Right kidney (tissue), 9 donors: ENCODE data around the gene VWCE.
A peak's percentile ranks its signal among the peaks of the same experiment; 100 is the strongest.

Experiments
- DNase-seq: peaks from one replicate; pipeline ENCODE4 v3.0.0-alpha.2; 2016
- long read RNA-seq, 8 donors: transcript quantifications; one replicate each; lab custom pipeline, GENCODE V29; 2026

VWCE gene
- long read RNA-seq, donor 1: 0 reads
- long read RNA-seq, donor 2: 0 reads
- long read RNA-seq, donor 3: 0 reads
- long read RNA-seq, donor 4, partial matches to known transcripts: 0 of 1 reads
- long read RNA-seq, donor 4, other reads (novel, unspliced or antisense): 0 of 1 reads
- long read RNA-seq, donor 5: 0 reads
- long read RNA-seq, donor 6, partial matches to known transcripts: 0 of 2 reads
- long read RNA-seq, donor 6, other reads (novel, unspliced or antisense): 0 of 2 reads
- long read RNA-seq, donor 7: 0 reads
- long read RNA-seq, donor 8: 0 reads

- peak; percentile 88 for DNase-seq
Observed at GRCh38 chr11:61294717-61295595, at the start of gene VWCE. Gene VWCE (minus strand): TSS chr11:61295316. CDS start chr11:61295037, 279 bp downstream.

- DNase-seq: no peak
Observed at GRCh38 chr11:61343792-61344745, 49.0 kb upstream of the VWCE start.

GRCh38 chr11:61342207-61342803 is 47.2 kb upstream of the VWCE start:
- DNase-seq: no peak

- DNase-seq: no peak
Observed at GRCh38 chr11:61341706-61342105, 46.6 kb upstream of the VWCE start.

- no peak for DNase-seq
Observed at GRCh38 chr11:61340979-61341378, 45.9 kb upstream of the VWCE start.

GRCh38 chr11:61339490-61339878 is 44.4 kb upstream of the VWCE start:
- DNase-seq: no peak

GRCh38 chr11:61338783-61339489 is 43.8 kb upstream of the VWCE start:
- DNase-seq: no peak

GRCh38 chr11:61337706-61338470 is 42.8 kb upstream of the VWCE start:
- no peak for DNase-seq

GRCh38 chr11:61336171-61336935 is 41.2 kb upstream of the VWCE start:
- DNase-seq: peak; percentile 67

GRCh38 chr11:61335355-61335710 is 40.2 kb upstream of the VWCE start:
- no peak for DNase-seq

- no peak for DNase-seq
Observed at GRCh38 chr11:61334434-61335354, 39.6 kb upstream of the VWCE start.

GRCh38 chr11:61333550-61334433 is 38.7 kb upstream of the VWCE start:
- no peak for DNase-seq

- DNase-seq: peak; percentile 92
Observed at GRCh38 chr11:61332797-61333549, 37.9 kb upstream of the VWCE start, which contains the start of the genes DDB1 and TKFC. Gene DDB1 (minus strand): TSS chr11:61333105. CDS start chr11:61332968, 137 bp downstream. Gene TKFC (plus strand): TSS chr11:61333228. CDS start chr11:61334729, 1,501 bp downstream.

- DNase-seq: no peak
Observed at GRCh38 chr11:61332281-61332796, 37.2 kb upstream of the VWCE start.

- DNase-seq: no peak
Observed at GRCh38 chr11:61331651-61332050, 36.5 kb upstream of the VWCE start.

- no peak for DNase-seq
Observed at GRCh38 chr11:61329871-61330270, 34.8 kb upstream of the VWCE start.
